IPS-20b (cell line): Measurements from ENCODE around the gene ACADSB.

Experiments used
- H3K27ac ChIP-seq: one replicate; pipeline ENCODE4 v1.5.1; 2013; ENCODE audit warnings: low read length
- H3K27me3 ChIP-seq: 2 replicates; pipeline ENCODE4 v1.6.1; 2013; ENCODE audit warnings: mild to moderate bottlenecking, low read length, inconsistent platforms; ENCODE audit not compliant: insufficient read depth
- H3K36me3 ChIP-seq: 2 replicates; pipeline ENCODE4 v1.6.1; 2013; ENCODE audit warnings: low read depth, mild to moderate bottlenecking, inconsistent platforms, low read length, moderate library complexity; ENCODE audit not compliant: insufficient read depth
- H3K4me1 ChIP-seq: 2 replicates; pipeline ENCODE4 v1.6.1; 2013; ENCODE audit warnings: mild to moderate bottlenecking, control low read depth, inconsistent platforms, low read length, moderate library complexity; ENCODE audit not compliant: insufficient read depth
- H3K4me3 ChIP-seq: 2 replicates; pipeline ENCODE4 v1.5.1; 2013; ENCODE audit warnings: mild to moderate bottlenecking, low read length, inconsistent platforms
- H3K9ac ChIP-seq: 2 replicates; pipeline ENCODE4 v1.6.1; 2013; ENCODE audit warnings: low read depth, mild to moderate bottlenecking, inconsistent platforms, low read length, moderate library complexity
- H3K9me3 ChIP-seq: 2 replicates; pipeline ENCODE4 v1.6.1; 2013; ENCODE audit warnings: mild to moderate bottlenecking, low read depth, low read length, inconsistent platforms; ENCODE audit not compliant: insufficient read depth

Gene ACADSB

GRCh38 chr10:122988501-122988900 lies 20.3 kb upstream of the ACADSB start:
- H3K9ac ChIP-seq, result no peak overlapping the region
- H3K9me3 ChIP-seq, result no peaks in the 10 kb centered on the region
- no peak overlapping the region for H3K4me3 ChIP-seq
- H3K36me3 ChIP-seq, result peaks cover 28% of the 10 kb centered on the region
- H3K4me1 ChIP-seq, result no peaks in the 10 kb centered on the region
- no peak overlapping the region for H3K27ac ChIP-seq
- H3K27me3 ChIP-seq, result no peaks in the 10 kb centered on the region

GRCh38 chr10:122990278-122990677 lies 18.5 kb upstream of the ACADSB start:
- H3K4me3 ChIP-seq, result no peak overlapping the region
- no peak overlapping the region for H3K27ac ChIP-seq
- no peaks in the 10 kb centered on the region for H3K4me1 ChIP-seq
- H3K36me3 ChIP-seq, result peaks cover 45% of the 10 kb centered on the region
- H3K9ac ChIP-seq, result no peak overlapping the region
- H3K27me3 ChIP-seq, result no peaks in the 10 kb centered on the region
- no peaks in the 10 kb centered on the region for H3K9me3 ChIP-seq

GRCh38 chr10:122992031-122992585 lies 16.7 kb upstream of the ACADSB start:
- Histone ChIP-seq H3K27me3 (no peaks in the 10 kb centered on the region), H3K36me3 (peaks cover 54% of the 10 kb centered on the region)

GRCh38 chr10:122993797-122994336 lies 14.9 kb upstream of the ACADSB start:
- no peaks in the 10 kb centered on the region for H3K27me3 ChIP-seq
- no peaks in the 10 kb centered on the region for H3K9me3 ChIP-seq
- no peak overlapping the region for H3K9ac ChIP-seq
- no peak overlapping the region for H3K4me3 ChIP-seq
- peaks cover 66% of the 10 kb centered on the region for H3K36me3 ChIP-seq
- no peak overlapping the region for H3K27ac ChIP-seq
- H3K4me1 ChIP-seq, result no peaks in the 10 kb centered on the region

More at GRCh38 chr10:122992031-122992585, 16.7 kb upstream of the ACADSB start:
- Histone ChIP-seq H3K9ac (no peak overlapping the region), H3K4me3 (no peak overlapping the region), H3K27ac (no peak overlapping the region), H3K4me1 (no peaks in the 10 kb centered on the region), H3K9me3 (no peaks in the 10 kb centered on the region)

- peaks cover 58% of the 10 kb centered on the region for H3K36me3 ChIP-seq
These were observed 12.9 kb upstream of the ACADSB start for GRCh38 chr10:122995936-122996335.

GRCh38 chr10:122997864-122998263 lies 10.9 kb upstream of the ACADSB start:
- H3K36me3 ChIP-seq, result peaks cover 44% of the 10 kb centered on the region
- H3K4me1 ChIP-seq, result no peaks in the 10 kb centered on the region
- H3K4me3 ChIP-seq, result no peak overlapping the region
- no peak overlapping the region for H3K27ac ChIP-seq
- no peaks in the 10 kb centered on the region for H3K9me3 ChIP-seq
- no peaks in the 10 kb centered on the region for H3K27me3 ChIP-seq
- H3K9ac ChIP-seq, result no peak overlapping the region

More at GRCh38 chr10:122995936-122996335, 12.9 kb upstream of the ACADSB start:
- Histone ChIP-seq H3K4me1 (no peaks in the 10 kb centered on the region), H3K4me3 (no peak overlapping the region), H3K9ac (no peak overlapping the region), H3K27ac (no peak overlapping the region), H3K27me3 (no peaks in the 10 kb centered on the region), H3K9me3 (no peaks in the 10 kb centered on the region)

- Histone ChIP-seq H3K27ac (no peak overlapping the region), H3K9me3 (no peaks in the 10 kb centered on the region), H3K4me1 (no peaks in the 10 kb centered on the region), H3K9ac (no peak overlapping the region), H3K36me3 (peaks cover 44% of the 10 kb centered on the region), H3K27me3 (no peaks in the 10 kb centered on the region), H3K4me3 (no peak overlapping the region)
These were observed 10.4 kb upstream of the ACADSB start for GRCh38 chr10:122998360-122998917.

- Histone ChIP-seq H3K9ac (no peak overlapping the region), H3K36me3 (peaks cover 40% of the 10 kb centered on the region), H3K4me3 (no peak overlapping the region), H3K9me3 (no peaks in the 10 kb centered on the region), H3K27ac (no peak overlapping the region), H3K27me3 (no peaks in the 10 kb centered on the region), H3K4me1 (no peaks in the 10 kb centered on the region)
These were observed 9.9 kb upstream of the ACADSB start for GRCh38 chr10:122998934-122999333.

GRCh38 chr10:122999347-122999746 lies 9.5 kb upstream of the ACADSB start:
- Histone ChIP-seq H3K4me1 (no peaks in the 10 kb centered on the region), H3K9ac (no peak overlapping the region), H3K9me3 (no peaks in the 10 kb centered on the region), H3K27me3 (no peaks in the 10 kb centered on the region), H3K27ac (no peak overlapping the region), H3K4me3 (no peak overlapping the region), H3K36me3 (peaks cover 36% of the 10 kb centered on the region)

GRCh38 chr10:123000155-123000554 lies 8.7 kb upstream of the ACADSB start:
- Histone ChIP-seq H3K4me3 (no peak overlapping the region), H3K27ac (no peak overlapping the region), H3K27me3 (no peaks in the 10 kb centered on the region), H3K9me3 (no peaks in the 10 kb centered on the region), H3K9ac (no peak overlapping the region), H3K36me3 (peaks cover 28% of the 10 kb centered on the region), H3K4me1 (no peaks in the 10 kb centered on the region)

GRCh38 chr10:123001370-123001769 lies 7.4 kb upstream of the ACADSB start:
- no peaks in the 10 kb centered on the region for H3K9me3 ChIP-seq
- peaks cover 21% of the 10 kb centered on the region; the same call in 1 of the 2 replicates for H3K36me3 ChIP-seq
- H3K4me1 ChIP-seq, result no peaks in the 10 kb centered on the region
- no peak overlapping the region for H3K4me3 ChIP-seq
- H3K9ac ChIP-seq, result no peak overlapping the region
- H3K27me3 ChIP-seq, result no peaks in the 10 kb centered on the region
- no peak overlapping the region for H3K27ac ChIP-seq

GRCh38 chr10:123004298-123004697 lies 4.5 kb upstream of the ACADSB start:
- no peak overlapping the region for H3K9ac ChIP-seq
- H3K9me3 ChIP-seq, result no peaks in the 10 kb centered on the region
- H3K4me1 ChIP-seq, result peaks cover 3% of the 10 kb centered on the region; the same call in 1 of the 2 replicates
- no peak overlapping the region for H3K27ac ChIP-seq
- peaks cover 2% of the 10 kb centered on the region; the same call in 1 of the 2 replicates for H3K27me3 ChIP-seq
- H3K36me3 ChIP-seq, result 0 out of 2 replicates have a peak, but pooled peaks cover 5% of the 10 kb centered on the region
- H3K4me3 ChIP-seq, result no peak overlapping the region
